ENCODE data around the gene PDCD1LG2. TPM values are rescaled to one million over a fixed set of nuclear protein-coding genes. Genes with fewer than 3 reads are reported as not detected.

The PDCD1LG2 gene
- total RNA-seq, 1 donor from 2014 or later: 3.7 TPM

Other genes starting within 250 kb of the PDCD1LG2 start
- not detected for gene RLN2, start 205.8 kb upstream of the PDCD1LG2 start, total RNA-seq
- 1.0 TPM for gene RLN1, start 170.7 kb upstream of the PDCD1LG2 start, total RNA-seq
- gene PLGRKT, start 72.6 kb upstream of the PDCD1LG2 start, total RNA-seq: 15.1 TPM
- gene CD274, start 60.0 kb upstream of the PDCD1LG2 start, total RNA-seq: 0.52 TPM
- 26.6 TPM for gene RIC1, start 118.6 kb downstream of the PDCD1LG2 start, total RNA-seq